Panc1 (cell line): ENCODE data around the gene SERPINE3. TPM values are rescaled to one million over a fixed set of nuclear protein-coding genes. Genes with fewer than 3 reads are reported as not detected.

Source experiments
- ATAC-seq: fragments of 200-7000 bp; cut with Tn5 transposase; 2 replicates; pipeline ENCODE4 v1.9.1; 2020; ENCODE audit warnings: mild to moderate bottlenecking, moderate library complexity
- BruUV-seq: library from RNA; stranded (reverse); fragments of 400-500 nt; replicated peaks from 2 replicates; lab custom pipeline; 2021; lab: Mats Ljungman, UMichigan
- CTCF ChIA-PET: fragments of 300-600 bp; sonication (Branson Sonifier 250); formaldehyde crosslinking; loops from one replicate; lab custom pipeline; 2022; ENCODE audit warnings: antibody characterized with exemption; lab: Charles Lee
- POLR2A ChIA-PET: fragments of 300-600 bp; sonication (Branson Sonifier 250); formaldehyde crosslinking; loops from one replicate; lab custom pipeline; 2022; ENCODE audit warnings: antibody characterized with exemption; lab: Charles Lee
- DNase-seq: peaks from one replicate; pipeline ENCODE4 v3.0.0-alpha.2; 2010; ENCODE audit warnings: low read depth, low spot score
- H3K27ac ChIP-seq: 2 replicates; pipeline ENCODE4 v1.5.1; 2011; ENCODE audit warnings: mild to moderate bottlenecking, low read length, inconsistent platforms
- H3K27me3 ChIP-seq: fragments of 200-500 bp; sonication (Bioruptor generic); 2 replicates; pipeline ENCODE4 v1.6.0; 2014; ENCODE audit warnings: low read length, inconsistent platforms; ENCODE audit not compliant: control insufficient read depth, insufficient read depth
- H3K36me3 ChIP-seq: fragments of 200-500 bp; sonication (Bioruptor generic); 2 replicates; pipeline ENCODE4 v1.5.1; 2014; ENCODE audit warnings: inconsistent platforms, mild to moderate bottlenecking, low read length, moderate library complexity; ENCODE audit not compliant: control insufficient read depth, insufficient read depth
- H3K4me1 ChIP-seq: 2 replicates; pipeline ENCODE4 v1.5.1; 2011; ENCODE audit warnings: inconsistent platforms, mild to moderate bottlenecking, low read length, moderate library complexity; ENCODE audit not compliant: control insufficient read depth, insufficient read depth
- H3K4me3 ChIP-seq, 2 experiments: 2 replicates each; pipeline ENCODE4 v1.5.1; 2011 to 2012; ENCODE audit warnings: low read depth in 2 of 2, low read length in 2 of 2, mild to moderate bottlenecking in 2 of 2, inconsistent platforms in 1 of 2, moderate library complexity in 1 of 2
- H3K9me3 ChIP-seq: fragments of 200-500 bp; sonication (Bioruptor generic); 2 replicates; pipeline ENCODE4 v1.5.1; 2014; ENCODE audit warnings: low read depth, mild to moderate bottlenecking, inconsistent platforms, low read length, moderate library complexity; ENCODE audit not compliant: control insufficient read depth, insufficient read depth
- CTCF ChIP-seq: fragments of 450-650 bp; IDR thresholded peaks from 2 replicates; pipeline ENCODE4 v1.5.1; 2017; ENCODE audit warnings: mild to moderate bottlenecking
- POLR2AphosphoS5 ChIP-seq: IDR thresholded peaks from 2 replicates; pipeline ENCODE4 v1.6.1; 2012; ENCODE audit warnings: mild to moderate bottlenecking, low read depth, low read length, moderate library complexity
- REST ChIP-seq, 2 experiments: IDR thresholded peaks; 2 replicates each; pipeline ENCODE4 v1.6.1; 2011 to 2012; ENCODE audit warnings: low read depth in 2 of 2, control low read depth in 1 of 2, low read length in 1 of 2, mild to moderate bottlenecking in 1 of 2, moderate library complexity in 1 of 2; ENCODE audit not compliant: insufficient read depth in 1 of 2
- SIN3A ChIP-seq: IDR thresholded peaks from 2 replicates; pipeline ENCODE4 v1.6.1; 2012; ENCODE audit warnings: low read depth, mild to moderate bottlenecking, low read length, moderate library complexity, borderline replicate concordance; ENCODE audit not compliant: insufficient read depth
- TCF7L2 ChIP-seq: IDR thresholded peaks from 2 replicates; pipeline ENCODE4 v1.6.1; 2011; ENCODE audit warnings: mild to moderate bottlenecking, low read depth, low read length, inconsistent platforms
- in situ Hi-C: cut with HindIII; loops from 2 replicates; pipeline ENCODE4 v1.10.0; 2016; ENCODE audit warnings: low sequenced_read_pairs, low pct_unique_long_range_greater_than_20kb
- intact Hi-C: fragments of 100-400 bp; cut with micrococcal nuclease; formaldehyde crosslinking; loops from one replicate; pipeline ENCODE4 v1.10.0; 2022; ENCODE audit not compliant: unreplicated experiment
- total RNA-seq: library from RNA; stranded (reverse); gene quantifications from one replicate; pipeline ENCODE4 v1.2.1, GENCODE V29; 2021; ENCODE audit not compliant: unreplicated experiment

SERPINE3 gene
- total RNA-seq, 1 experiment from 2014 or later, result not detected

- CTCF ChIA-PET, result no interaction called here
These were observed 20.6 kb upstream of the SERPINE3 start for GRCh38 chr13:51318876-51319275.

GRCh38 chr13:51321836-51322235, 17.7 kb upstream of the SERPINE3 start:
- CTCF ChIA-PET, result no interaction called here
- TF ChIP-seq CTCF, result no peak
- no peak for TF ChIP-seq POLR2AphosphoS5
- TF ChIP-seq SIN3A, result no peak
- no peak for TF ChIP-seq REST (IDR thresholded peaks at IDR 0.05; ENCODE audit: insufficient read depth in 1 of 2, low read depth in 2 of 2, low read length in 1 of 2)
- TF ChIP-seq TCF7L2, result no peak
- no peaks in the 10 kb centered on the region for H3K9me3 ChIP-seq
- no peaks in the 10 kb centered on the region for H3K4me1 ChIP-seq
- no peaks in the 10 kb centered on the region for H3K27me3 ChIP-seq
- intact Hi-C loops (no loop called here), in situ Hi-C loops (no loop called here)
- ATAC-seq, result no peak
- H3K4me3 ChIP-seq, result no peak overlapping the region
- DNase-seq, result no peak
- no peak overlapping the region for H3K27ac ChIP-seq
- BruUV-seq, result no TSS peak
- H3K36me3 ChIP-seq, result no peaks in the 10 kb centered on the region
- POLR2A ChIA-PET, result no interaction called here

More at GRCh38 chr13:51318876-51319275, 20.6 kb upstream of the SERPINE3 start:
- DNase-seq, result no peak
- H3K4me1 ChIP-seq, result no peaks in the 10 kb centered on the region
- intact Hi-C loops (no loop called here), in situ Hi-C loops (no loop called here)
- H3K27ac ChIP-seq, result no peak overlapping the region
- TF ChIP-seq CTCF (no peak), SIN3A (no peak), REST (IDR thresholded peaks at IDR 0.05; ENCODE audit: insufficient read depth in 1 of 2, low read depth in 2 of 2, low read length in 1 of 2) (no peak), TCF7L2 (no peak), POLR2AphosphoS5 (no peak)
- H3K9me3 ChIP-seq, result no peaks in the 10 kb centered on the region
- no peaks in the 10 kb centered on the region for H3K36me3 ChIP-seq
- POLR2A ChIA-PET, result no interaction called here
- BruUV-seq, result no TSS peak
- H3K4me3 ChIP-seq, result no peak overlapping the region
- ATAC-seq, result no peak
- H3K27me3 ChIP-seq, result no peaks in the 10 kb centered on the region
